Stimulated activated CD4-positive, alpha-beta T cell treated with anti-CD3 and anti-CD28 coated beads, Interleukin-12 subunit alpha, Interleukin-12 subunit beta, amount 100 ng/mL, for 24 hours (primary cell): ENCODE measurements around the gene POLR2J3.
"Not testable (repeated sequence)": the region's sequence is repeated elsewhere in the genome, so short reads cannot be mapped to it uniquely, and the experiment has no call there.

Source experiments
- DNase-seq, 2 experiments: peaks; one replicate each; pipeline ENCODE4 v3.0.0-alpha.2; 2020; ENCODE audit warnings: low read depth in 2 of 2

POLR2J3 gene

GRCh38 chr7:102520797-102521196, 51.6 kb downstream of the POLR2J3 start:
- not testable (repeated sequence) for DNase-seq

GRCh38 chr7:102517550-102518147, 54.7 kb downstream of the POLR2J3 start, which contains the start of gene RASA4B:
Gene RASA4B, minus strand, starts transcription at chr7:102517777. Its CDS starts 67 bp downstream, at chr7:102517710.
- not testable (repeated sequence) for DNase-seq
